Stimulated activated CD4-positive, alpha-beta T cell treated with anti-CD3 and anti-CD28 coated beads, Interleukin-15, amount 100 ng/mL, for 1 hour (primary cell): ENCODE measurements around the gene KLF15.
"Not testable (repeated sequence)": the region's sequence is repeated elsewhere in the genome, so short reads cannot be mapped to it uniquely, and the experiment has no call there.

ENCODE experiments used
- DNase-seq, 2 donors: peaks; one replicate each; pipeline ENCODE4 v3.0.0-alpha.2; 2020; ENCODE audit warnings: low read depth in 1 of 2, low spot score in 1 of 2

KLF15 gene

DNA sequence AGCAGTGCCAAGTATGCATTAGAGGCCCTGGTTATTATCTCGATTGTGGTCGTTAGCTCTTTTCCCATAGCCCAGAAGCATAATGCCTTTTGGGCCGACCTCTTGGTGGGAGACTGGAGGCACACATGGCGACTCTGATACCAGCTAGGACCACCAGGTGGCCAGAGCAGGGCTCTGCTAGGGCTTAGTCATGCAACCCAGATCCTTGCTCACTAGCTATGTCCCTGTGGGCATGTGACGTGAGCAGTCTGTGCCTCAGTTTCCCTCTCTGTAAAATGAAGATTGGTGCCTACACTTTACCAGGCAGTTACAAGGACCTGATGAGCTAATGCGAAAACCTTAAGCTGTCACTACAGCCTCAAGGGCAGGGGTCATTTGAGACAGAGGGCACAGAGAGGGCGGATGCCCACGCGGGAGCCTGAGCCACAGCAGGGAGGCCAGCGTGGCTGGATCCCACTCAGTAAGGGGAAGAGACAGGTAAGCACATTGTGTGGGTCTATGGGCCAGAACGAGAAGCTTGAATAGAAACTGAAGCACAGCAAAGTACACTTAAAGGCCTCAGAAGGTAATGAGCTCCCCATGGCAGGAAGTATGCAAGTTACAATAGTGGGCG is 8.8 kb downstream of the KLF15 start:
- no peak for DNase-seq

- no peak for DNase-seq
These were observed 9.6 kb downstream of the KLF15 start for GRCh38 chr3:126347543-126348161.

DNA sequence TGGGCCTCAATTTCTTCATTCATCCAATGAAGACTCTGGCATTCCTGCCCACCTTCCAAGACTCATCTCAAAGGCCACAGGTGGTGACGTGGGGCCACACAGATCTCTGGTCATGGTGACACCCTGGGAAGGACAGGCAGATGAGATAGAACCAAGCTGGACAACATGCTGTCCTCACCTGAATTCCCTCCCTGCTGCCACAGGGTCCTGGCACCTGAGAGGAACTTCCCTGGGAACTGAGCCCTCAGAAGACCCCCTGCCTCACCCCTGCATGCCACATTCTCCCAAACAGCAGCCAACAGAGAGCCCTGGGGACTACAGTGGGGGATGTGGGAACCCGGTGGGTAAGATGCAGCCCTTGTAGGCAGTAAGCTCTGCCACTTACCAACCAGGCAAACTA is 10.7 kb downstream of the KLF15 start:
- DNase-seq, result no peak

- DNase-seq, result no peak
These were observed 11.4 kb downstream of the KLF15 start for GRCh38 chr3:126345641-126346460.

- no peak for DNase-seq
These were observed 12.0 kb downstream of the KLF15 start for GRCh38 chr3:126345231-126345630.

DNA sequence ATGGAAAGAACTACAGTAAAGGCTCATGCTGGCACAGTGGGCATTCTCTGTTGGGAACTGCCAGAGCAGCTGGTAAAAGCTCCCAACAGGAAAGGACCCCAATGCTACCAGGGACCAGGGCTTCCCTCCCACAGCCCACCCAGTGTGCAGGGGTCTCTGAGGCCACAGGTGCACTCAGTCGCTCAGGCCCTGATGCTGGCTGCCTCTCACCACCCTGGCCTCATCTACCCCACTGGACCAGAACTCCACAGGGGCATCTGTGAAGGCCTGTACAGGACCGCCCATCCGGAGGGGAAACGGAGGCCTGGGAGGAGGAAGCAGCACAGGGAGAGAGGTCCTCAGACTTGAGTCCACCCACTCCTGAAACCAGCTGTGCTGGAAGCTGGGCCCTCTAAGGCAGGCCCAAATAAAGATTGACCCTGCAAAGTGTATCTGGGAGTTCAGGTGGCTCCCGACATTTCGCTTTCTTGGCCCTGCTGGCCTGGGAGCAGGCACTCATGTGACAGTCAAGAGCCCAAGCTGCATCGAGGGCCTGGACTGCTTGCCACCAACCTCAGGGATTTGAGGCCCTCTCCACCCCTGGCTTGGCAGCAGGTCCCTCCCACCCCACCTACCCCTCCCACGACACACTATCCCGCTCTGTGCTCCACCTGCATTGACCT is 12.7 kb downstream of the KLF15 start:
- DNase-seq, result no peak

DNA sequence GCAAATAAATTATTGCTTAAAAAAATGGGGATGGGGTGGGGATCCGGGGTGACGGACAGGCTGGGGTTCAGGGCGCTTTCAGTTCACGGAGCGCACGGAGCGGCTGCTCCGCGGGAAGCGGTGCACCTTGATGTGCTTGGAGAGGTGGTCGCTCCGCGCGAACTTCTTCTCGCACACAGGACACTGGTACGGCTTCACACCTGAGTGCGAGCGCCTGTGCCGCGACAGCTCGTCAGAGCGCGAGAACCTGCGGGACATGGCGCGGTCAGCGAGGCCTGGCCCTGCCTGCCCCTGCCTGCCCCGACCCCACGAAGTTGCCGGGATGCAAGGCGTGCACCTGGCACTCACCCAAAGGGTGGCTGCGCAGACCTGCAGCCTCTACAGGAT is 13.6 kb downstream of the KLF15 start:
- no peak for DNase-seq

DNA sequence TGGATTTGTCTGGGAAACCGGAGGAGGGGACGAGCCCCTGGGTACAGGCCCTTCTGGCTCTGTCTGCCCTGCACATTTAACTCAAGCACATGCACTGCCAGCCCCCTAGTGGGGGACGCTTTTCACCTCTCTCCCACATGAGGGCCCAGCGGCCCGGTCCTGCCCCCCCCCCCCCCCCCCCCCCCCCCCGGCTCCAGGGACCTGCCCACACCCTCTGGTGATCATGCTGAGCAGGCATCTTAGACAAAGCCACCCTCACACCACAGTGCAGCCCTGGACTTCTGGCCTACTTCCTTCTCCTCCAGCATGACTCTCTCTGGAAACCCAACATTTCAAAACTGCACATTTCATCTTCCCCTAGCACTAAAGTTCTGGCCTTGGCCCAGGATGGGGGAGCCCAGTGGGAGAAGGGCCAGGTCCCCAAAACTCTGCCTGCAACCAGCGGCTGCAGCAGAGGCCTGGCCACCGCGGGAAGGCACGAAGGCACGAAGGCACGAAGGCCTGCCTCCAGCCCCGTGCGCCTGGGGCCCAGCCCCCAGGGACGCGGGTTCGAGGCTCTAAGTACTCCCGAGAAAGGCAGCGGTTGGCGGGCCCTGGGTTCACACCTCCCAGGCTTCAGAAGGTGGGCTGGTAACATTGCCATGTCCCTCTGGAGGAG is 14.1 kb downstream of the KLF15 start:
- no peak for DNase-seq

- no peak for DNase-seq
These were observed 15.0 kb downstream of the KLF15 start for GRCh38 chr3:126342211-126342610.

GRCh38 chr3:126341755-126342150 is 15.5 kb downstream of the KLF15 start:
- DNase-seq, result no peak

DNA sequence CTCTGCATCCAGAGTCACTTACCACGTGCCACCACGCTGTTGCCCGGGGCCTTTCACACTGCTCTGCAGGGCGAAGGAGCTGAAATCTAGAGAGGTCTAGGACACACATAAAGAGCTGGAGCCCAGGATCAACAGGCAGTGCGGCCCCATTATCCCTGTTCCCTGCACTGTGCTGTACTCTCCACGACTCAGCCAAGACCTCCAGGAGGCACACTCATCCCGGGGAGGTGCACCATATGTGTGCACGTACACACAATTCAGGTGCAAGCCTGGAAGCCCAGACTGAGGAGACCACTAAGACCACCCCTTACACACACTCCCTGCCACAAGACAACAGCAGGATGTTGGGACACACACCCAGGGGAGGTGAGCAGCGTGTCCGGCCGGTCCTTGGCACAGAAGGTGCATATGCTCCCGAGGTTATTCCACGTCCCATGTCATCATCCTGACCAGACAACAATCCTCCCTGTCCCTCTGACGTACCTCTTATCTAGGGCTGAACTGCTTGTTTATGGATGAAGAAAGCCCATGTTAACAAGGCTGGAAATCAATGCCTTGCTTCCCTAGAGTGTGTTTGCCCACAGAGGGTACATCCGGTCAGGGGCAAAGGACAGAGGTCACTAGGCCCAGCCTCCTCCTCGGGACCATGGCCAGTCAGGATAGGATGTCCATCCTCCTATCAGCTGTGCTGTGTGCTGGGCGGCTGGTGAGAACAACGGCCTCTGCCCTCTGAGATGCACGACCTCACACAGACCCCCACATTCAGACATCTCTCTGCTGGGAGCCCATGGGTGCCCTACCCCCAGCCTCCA is 16.1 kb downstream of the KLF15 start:
- no peak for DNase-seq

DNA sequence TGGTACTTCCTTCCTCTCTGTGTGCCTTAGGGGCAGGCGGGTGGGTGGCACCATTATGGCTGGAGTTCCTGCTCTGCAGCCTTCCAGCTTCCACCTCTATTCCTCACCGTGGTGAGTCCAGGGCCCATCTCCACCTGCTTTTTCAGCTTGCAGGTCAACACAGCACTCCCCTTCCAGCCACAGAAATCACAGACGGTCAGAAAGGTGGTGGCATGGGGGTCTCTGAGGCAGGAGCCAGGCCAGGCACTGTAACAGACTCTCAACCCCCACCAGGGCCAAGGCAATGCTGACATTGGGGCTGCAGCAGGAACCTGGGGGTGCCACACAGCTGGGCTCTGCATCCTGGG is 16.6 kb downstream of the KLF15 start:
- no peak for DNase-seq

DNA sequence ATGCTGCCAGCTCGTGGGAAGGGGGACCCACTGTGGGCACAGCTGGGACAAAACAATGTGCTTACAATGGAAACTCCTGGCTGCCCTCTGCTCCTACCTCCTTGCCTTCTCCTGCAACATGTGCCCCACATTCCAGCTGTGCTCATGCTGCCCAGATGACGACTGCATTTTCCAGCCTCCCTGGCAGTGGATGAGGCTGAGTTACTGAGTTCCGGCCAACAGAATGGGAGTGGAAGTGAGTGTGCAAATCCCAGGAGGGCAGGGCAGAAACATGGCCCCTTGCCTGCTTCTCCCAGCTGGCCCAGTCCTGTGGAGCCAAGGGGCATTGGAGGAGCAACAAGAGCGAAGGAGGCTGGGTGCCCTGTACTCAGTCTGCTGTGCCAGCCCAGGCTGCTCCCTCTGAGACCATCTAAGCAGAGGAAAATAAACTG is 17.1 kb downstream of the KLF15 start:
- no peak for DNase-seq

DNA sequence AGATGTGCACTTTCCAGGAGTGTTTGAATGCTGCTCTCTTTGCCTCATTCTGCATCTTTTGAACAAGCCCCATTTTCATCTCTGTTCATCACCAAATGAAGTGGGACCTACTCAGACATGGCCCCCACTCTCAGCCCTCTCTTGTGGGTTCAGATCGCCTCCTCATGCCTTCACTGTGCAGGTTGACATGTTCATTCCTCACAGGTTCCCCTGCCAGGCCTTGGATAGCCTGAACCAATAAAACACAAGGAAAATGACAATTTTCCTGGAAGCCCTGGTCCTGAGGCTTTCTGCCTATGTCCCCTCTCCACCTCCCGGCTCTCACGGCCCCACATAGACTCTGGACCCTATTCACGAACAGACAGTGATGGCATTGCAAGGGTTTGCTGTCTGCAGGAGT is 17.7 kb downstream of the KLF15 start:
- no peak for DNase-seq

GRCh38 chr3:126338790-126339288 is 18.4 kb downstream of the KLF15 start:
- DNase-seq, result no peak

GRCh38 chr3:126337980-126338651 is 19.1 kb downstream of the KLF15 start:
- DNase-seq, result no peak

GRCh38 chr3:126331812-126332336 is 25.3 kb downstream of the KLF15 start:
- DNase-seq, result not testable (repeated sequence)

DNA sequence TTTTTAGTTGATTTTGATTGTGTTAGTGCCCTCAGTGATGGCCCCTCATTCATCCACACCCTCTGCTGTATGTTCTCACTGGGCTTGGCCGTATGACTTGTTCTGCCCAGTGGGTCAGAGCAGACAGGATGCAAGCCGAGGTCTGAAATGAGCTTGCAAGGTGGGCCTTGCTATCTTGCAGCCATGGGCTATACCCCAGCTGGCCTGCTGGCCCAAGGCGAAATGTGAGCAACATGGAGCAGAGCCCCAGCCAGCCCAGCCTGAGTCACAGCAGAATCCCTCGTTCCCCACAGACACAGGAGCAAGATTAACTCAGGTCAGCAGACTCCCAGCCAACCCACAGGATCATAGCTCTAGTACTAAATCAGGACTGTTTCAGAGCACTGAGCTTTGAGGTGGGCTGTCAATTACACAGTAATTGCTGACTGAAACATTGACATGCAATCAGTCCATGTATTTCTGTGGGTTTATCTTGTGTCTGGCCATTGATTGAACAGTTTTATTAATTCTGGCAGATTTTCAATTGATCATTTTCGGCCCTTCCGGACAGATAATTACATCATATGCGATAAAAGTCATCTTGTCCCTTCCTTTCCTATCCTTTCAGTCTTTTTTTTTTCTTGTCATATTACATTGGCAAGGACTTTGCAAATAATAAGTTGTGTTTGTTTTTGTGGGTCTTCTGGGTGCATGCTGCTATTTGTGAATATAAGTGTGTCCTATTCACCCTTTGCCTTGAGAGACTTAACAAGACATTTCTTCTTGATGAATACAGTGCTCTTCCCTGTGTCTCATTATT is 27.1 kb downstream of the KLF15 start:
- no peak for DNase-seq

DNA sequence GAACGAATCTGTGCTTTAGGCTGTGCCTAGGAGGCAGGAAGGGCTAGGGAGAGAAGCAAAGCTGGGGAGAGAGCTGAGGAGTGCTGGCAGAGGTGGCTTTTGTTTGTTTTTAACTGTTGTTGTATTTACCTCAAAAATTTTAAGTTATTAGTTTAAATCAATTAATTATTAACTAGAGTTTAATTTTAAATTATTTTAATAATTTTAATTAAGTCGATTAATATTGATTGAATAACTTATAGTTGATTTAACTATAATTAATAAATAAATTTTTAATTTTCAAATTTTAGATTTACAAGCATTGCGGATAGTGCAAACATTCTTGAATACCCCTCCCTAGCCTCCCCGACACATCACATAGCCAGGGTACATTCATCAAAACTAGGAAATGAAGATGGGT is 30.6 kb downstream of the KLF15 start:
- DNase-seq, result no peak
